OCI-LY1 (cell line): Measurements from ENCODE around the gene PRR20D.
"Not testable (repeated sequence)": the region's sequence is repeated elsewhere in the genome, so short reads cannot be mapped to it uniquely, and the experiment has no call there.

Experiments
- H2AFZ ChIP-seq: fragments of 200-600 bp; sonication (generic), shearing (Covaris generic); 2 replicates; pipeline ENCODE4 v1.6.0; 2014; ENCODE audit warnings: antibody characterized with exemption, mild to moderate bottlenecking, low read length
- H3F3A ChIP-seq: fragments of 200-600 bp; sonication (generic), shearing (Covaris generic); 2 replicates; pipeline ENCODE4 v1.6.0; 2014; ENCODE audit warnings: mild to moderate bottlenecking, antibody characterized with exemption, low read length, moderate library complexity; ENCODE audit not compliant: insufficient read depth
- H3K27ac ChIP-seq: fragments of 200-600 bp; sonication (generic); 2 replicates; pipeline ENCODE4 v1.5.1; 2014; ENCODE audit warnings: low read length, mixed run types, mild to moderate bottlenecking, low read depth; ENCODE audit not compliant: poor library complexity, severe bottlenecking
- H3K27me3 ChIP-seq: fragments of 200-600 bp; sonication (generic); 2 replicates; pipeline ENCODE4 v1.6.0; 2014; ENCODE audit warnings: antibody characterized with exemption, mild to moderate bottlenecking, low read length, moderate library complexity; ENCODE audit not compliant: insufficient read depth
- H3K36me3 ChIP-seq: fragments of 200-600 bp; sonication (generic); 2 replicates; pipeline ENCODE4 v1.6.1; 2014; ENCODE audit warnings: mild to moderate bottlenecking, antibody characterized with exemption, low read length, moderate library complexity, mixed read lengths; ENCODE audit not compliant: insufficient read depth
- H3K4me1 ChIP-seq: fragments of 200-600 bp; sonication (generic); 2 replicates; pipeline ENCODE4 v1.5.1; 2014; ENCODE audit warnings: mild to moderate bottlenecking, low read length, moderate library complexity; ENCODE audit not compliant: insufficient read depth, severe bottlenecking
- H3K4me2 ChIP-seq: fragments of 200-600 bp; sonication (generic), shearing (Covaris generic); 2 replicates; pipeline ENCODE4 v1.6.1; 2014; ENCODE audit warnings: low read length
- H3K4me3 ChIP-seq: fragments of 200-600 bp; sonication (generic); 2 replicates; pipeline ENCODE4 v1.5.1; 2014; ENCODE audit warnings: low read length, low read depth, mild to moderate bottlenecking, mixed read lengths; ENCODE audit not compliant: poor library complexity, severe bottlenecking
- H3K79me2 ChIP-seq: fragments of 200-600 bp; shearing (Covaris generic); 2 replicates; pipeline ENCODE4 v1.6.1; 2016; ENCODE audit warnings: mixed run types, low read length, mixed read lengths; ENCODE audit not compliant: insufficient read depth
- H3K9ac ChIP-seq: fragments of 200-600 bp; sonication (generic), shearing (Covaris generic); 2 replicates; pipeline ENCODE4 v1.6.1; 2014; ENCODE audit warnings: mild to moderate bottlenecking, low read length, mixed read lengths
- H3K9me2 ChIP-seq: fragments of 200-600 bp; sonication (generic), shearing (Covaris generic); 2 replicates; pipeline ENCODE4 v1.6.1; 2014; ENCODE audit warnings: low read depth, mild to moderate bottlenecking, low read length, mixed read lengths
- H3K9me3 ChIP-seq: fragments of 200-600 bp; shearing (Covaris generic); 2 replicates; pipeline ENCODE4 v1.6.1; 2014; ENCODE audit warnings: low read length, mixed read lengths
- H4K20me1 ChIP-seq: fragments of 200-600 bp; sonication (generic), shearing (Covaris generic); 2 replicates; pipeline ENCODE4 v1.6.0; 2016; ENCODE audit warnings: mild to moderate bottlenecking, low read length; ENCODE audit not compliant: insufficient read depth
- CTCF ChIP-seq: fragments of 200-600 bp; sonication (generic), shearing (Covaris generic); IDR thresholded peaks from 2 replicates; pipeline ENCODE4 v1.5.1; 2017; ENCODE audit warnings: mild to moderate bottlenecking, antibody characterized with exemption, low read length, moderate library complexity, mixed read lengths
- EZH2 ChIP-seq: fragments of 200-600 bp; sonication (generic), shearing (Covaris generic); IDR thresholded peaks from 2 replicates; pipeline ENCODE4 v1.8.0; 2017; ENCODE audit warnings: borderline replicate concordance, mixed run types, mild to moderate bottlenecking, antibody characterized with exemption, low read length, moderate library complexity, mixed read lengths

The PRR20D gene

GRCh38 chr13:57136093-57136492 lies 24.3 kb upstream of the PRR20D start:
- no peaks in the 10 kb centered on the region for H3K9me3 ChIP-seq
- H3K79me2 ChIP-seq, result no peaks in the 10 kb centered on the region
- no peak overlapping the region for H3K4me2 ChIP-seq
- no peaks in the 10 kb centered on the region for H3F3A ChIP-seq
- no peaks in the 10 kb centered on the region for H3K4me1 ChIP-seq
- no peaks in the 10 kb centered on the region for H3K36me3 ChIP-seq
- no peaks in the 10 kb centered on the region for H3K9me2 ChIP-seq
- H2AFZ ChIP-seq, result no peak overlapping the region
- H3K9ac ChIP-seq, result no peak overlapping the region
- H3K27ac ChIP-seq, result no peak overlapping the region
- H3K4me3 ChIP-seq, result no peak overlapping the region
- H4K20me1 ChIP-seq, result no peaks in the 10 kb centered on the region
- H3K27me3 ChIP-seq, result no peaks in the 10 kb centered on the region
- no peak for TF ChIP-seq CTCF
- TF ChIP-seq EZH2, result no peak

DNA sequence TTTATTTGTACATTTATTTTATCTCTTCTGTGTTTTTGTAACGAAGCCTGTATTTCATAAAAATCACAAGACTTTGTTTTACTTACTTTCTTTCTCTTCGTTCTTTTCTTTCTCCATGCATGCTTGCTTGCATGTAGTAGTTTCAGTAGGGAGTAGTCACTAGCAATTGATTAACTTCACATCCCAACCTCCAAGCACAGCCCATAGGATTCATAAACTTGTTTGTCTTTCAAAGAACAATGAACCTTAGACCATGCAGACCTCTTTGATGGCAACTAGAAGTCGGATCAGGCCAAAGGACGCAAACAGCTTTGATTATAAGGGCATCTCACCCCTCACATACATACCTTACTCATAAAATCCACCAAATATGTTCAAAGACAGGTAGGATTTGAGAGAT lies 22.8 kb upstream of the PRR20D start:
- no peak overlapping the region for H3K27ac ChIP-seq
- H3K4me1 ChIP-seq, result no peaks in the 10 kb centered on the region
- H3K4me3 ChIP-seq, result no peak overlapping the region
- no peaks in the 10 kb centered on the region for H3K36me3 ChIP-seq
- H3K9me3 ChIP-seq, result no peaks in the 10 kb centered on the region
- no peak overlapping the region for H2AFZ ChIP-seq
- H3K27me3 ChIP-seq, result no peaks in the 10 kb centered on the region
- no peaks in the 10 kb centered on the region for H3K9me2 ChIP-seq
- no peaks in the 10 kb centered on the region for H3K79me2 ChIP-seq
- no peak overlapping the region for H3K4me2 ChIP-seq
- H3K9ac ChIP-seq, result no peak overlapping the region
- H3F3A ChIP-seq, result no peaks in the 10 kb centered on the region
- no peaks in the 10 kb centered on the region for H4K20me1 ChIP-seq
- TF ChIP-seq CTCF (no peak), EZH2 (no peak)

GRCh38 chr13:57138988-57139387 lies 21.4 kb upstream of the PRR20D start:
- Histone ChIP-seq H3K4me3 (no peak overlapping the region), H3K27me3 (no peaks in the 10 kb centered on the region), H4K20me1 (no peaks in the 10 kb centered on the region), H3K4me1 (no peaks in the 10 kb centered on the region), H3K27ac (no peak overlapping the region), H3F3A (no peaks in the 10 kb centered on the region), H3K9me2 (no peaks in the 10 kb centered on the region), H3K9ac (no peak overlapping the region), H3K79me2 (no peaks in the 10 kb centered on the region), H3K4me2 (no peak overlapping the region), H3K9me3 (no peaks in the 10 kb centered on the region), H2AFZ (no peak overlapping the region), H3K36me3 (no peaks in the 10 kb centered on the region)
- no peak for TF ChIP-seq EZH2

DNA sequence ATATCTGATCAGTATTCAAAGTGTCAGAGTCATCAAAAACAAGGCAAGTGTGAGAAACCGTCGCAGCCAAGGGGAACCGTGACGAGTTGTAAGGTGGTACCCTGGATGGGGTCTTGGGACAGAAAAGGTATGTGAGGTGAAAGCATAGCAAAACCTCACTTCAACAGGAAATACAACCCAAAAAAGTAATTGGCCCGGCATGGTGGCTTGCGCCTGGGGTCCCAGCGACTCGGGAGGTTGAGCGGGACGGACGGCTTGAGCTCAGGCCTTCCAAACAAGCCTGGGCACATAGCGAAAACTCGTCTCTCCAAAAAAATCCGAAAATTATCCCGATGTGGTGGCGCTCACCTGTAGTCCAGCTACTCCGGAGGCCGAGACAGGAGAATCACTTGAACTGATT lies 20.7 kb upstream of the PRR20D start:
- not testable (repeated sequence) for H3K36me3 ChIP-seq, H3K4me2 ChIP-seq, H3K4me3 ChIP-seq, H3K9ac ChIP-seq, H3K4me1 ChIP-seq, H2AFZ ChIP-seq, H4K20me1 ChIP-seq, H3K9me2 ChIP-seq, H3K27ac ChIP-seq, H3K79me2 ChIP-seq, H3F3A ChIP-seq, H3K27me3 ChIP-seq, H3K9me3 ChIP-seq

DNA sequence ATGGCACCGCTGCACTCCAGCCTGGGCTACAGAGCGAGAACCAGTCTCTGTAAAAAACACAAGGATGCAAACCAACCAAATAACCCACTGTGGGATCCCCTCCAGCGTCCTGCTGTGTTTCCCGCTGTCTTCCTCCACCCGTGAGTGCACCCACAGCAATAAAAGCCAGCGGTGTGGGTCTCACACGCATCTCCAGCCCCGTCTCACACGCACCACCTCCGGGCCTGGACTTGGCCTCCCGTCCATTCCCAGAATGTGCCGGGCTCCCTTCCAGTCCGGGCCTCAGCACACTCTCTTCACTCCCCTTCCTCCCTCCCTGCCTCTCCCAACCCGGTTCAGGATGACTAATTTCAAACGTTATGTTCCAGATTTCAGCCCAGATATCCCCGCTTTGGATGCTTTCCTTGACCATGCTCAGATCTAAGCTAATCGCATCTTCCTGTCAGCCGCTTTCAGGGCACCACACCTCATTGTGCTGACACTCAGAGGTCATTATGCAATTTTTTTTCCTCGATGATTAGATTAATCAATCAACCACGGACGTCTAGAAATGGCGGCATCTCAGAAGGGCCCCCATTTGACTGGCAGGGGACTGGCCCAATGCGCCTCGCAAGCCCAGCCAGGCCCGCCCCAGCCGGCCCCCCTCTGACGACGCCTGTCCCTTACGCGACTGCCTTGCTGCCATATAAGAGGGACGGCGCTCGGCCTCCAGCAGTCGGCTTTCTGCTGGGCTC lies 20.0 kb upstream of the PRR20D start, which contains the start of gene PRR20A:
PRR20A (plus strand) TSS at position 684 of the 734 bp plus-strand sequence. CDS start 387 bp downstream, outside the sequence.
- H3K4me2 ChIP-seq, H3K36me3 ChIP-seq, H3K9me3 ChIP-seq, H3K9me2 ChIP-seq, H3F3A ChIP-seq, H3K27me3 ChIP-seq, H3K4me1 ChIP-seq, H3K4me3 ChIP-seq, H3K79me2 ChIP-seq, H3K27ac ChIP-seq, H2AFZ ChIP-seq, H4K20me1 ChIP-seq, H3K9ac ChIP-seq: not testable (repeated sequence)

GRCh38 chr13:57147188-57147587 lies 13.2 kb upstream of the PRR20D start, which contains the start of gene PRR20B:
TSS of gene PRR20B (plus strand) at chr13:57147488. CDS start at chr13:57147875, 387 bp downstream.
- H3F3A ChIP-seq, H3K79me2 ChIP-seq, H3K9me2 ChIP-seq, H3K27ac ChIP-seq, H4K20me1 ChIP-seq, H3K4me3 ChIP-seq, H3K36me3 ChIP-seq, H3K4me2 ChIP-seq, H3K27me3 ChIP-seq, H3K9ac ChIP-seq, H3K4me1 ChIP-seq, H2AFZ ChIP-seq, H3K9me3 ChIP-seq: not testable (repeated sequence)
